HG02588 (cell line): ENCODE results near the gene C17orf107.
"Not testable (repeated sequence)": the region's sequence is repeated elsewhere in the genome, so short reads cannot be mapped to it uniquely, and the experiment has no call there.

Experiments used
- ATAC-seq: cut with Tn5 transposase; IDR thresholded peaks from one replicate; pipeline ENCODE4 v1.9.1; 2021; ENCODE audit warnings: mild to moderate bottlenecking, moderate library complexity; ENCODE audit not compliant: unreplicated experiment

C17orf107 gene

GRCh38 chr17:4899341-4900230 lies at the start of gene C17orf107:
TSS of gene C17orf107 (plus strand) at chr17:4899536. CDS start at chr17:4899763, 227 bp downstream.
- ATAC-seq = peak; percentile 39

- ATAC-seq = no peak
Observed at GRCh38 chr17:4850246-4850645, 49.1 kb upstream of the C17orf107 start.

GRCh38 chr17:4851084-4851483 lies 48.3 kb upstream of the C17orf107 start:
- ATAC-seq = no peak

- ATAC-seq = no peak
Observed at GRCh38 chr17:4852567-4853207, 46.6 kb upstream of the C17orf107 start.

GRCh38 chr17:4853208-4853671 lies 46.1 kb upstream of the C17orf107 start:
- ATAC-seq = no peak

GRCh38 chr17:4854111-4854681 lies 45.1 kb upstream of the C17orf107 start:
- no peak for ATAC-seq

- ATAC-seq = no peak
Observed at GRCh38 chr17:4856271-4856936, 42.9 kb upstream of the C17orf107 start.

GRCh38 chr17:4856937-4857314 lies 42.4 kb upstream of the C17orf107 start:
- no peak for ATAC-seq

GRCh38 chr17:4857347-4857746 lies 42.0 kb upstream of the C17orf107 start:
- not testable (repeated sequence) for ATAC-seq

- no peak for ATAC-seq
Observed at GRCh38 chr17:4858068-4858881, 41.1 kb upstream of the C17orf107 start.

- ATAC-seq = no peak
Observed at GRCh38 chr17:4858882-4859260, 40.5 kb upstream of the C17orf107 start.

GRCh38 chr17:4859816-4860625 lies 39.3 kb upstream of the C17orf107 start:
- no peak for ATAC-seq

GRCh38 chr17:4860651-4861050 lies 38.7 kb upstream of the C17orf107 start:
- ATAC-seq = no peak

- no peak for ATAC-seq
Observed at GRCh38 chr17:4861052-4861451, 38.3 kb upstream of the C17orf107 start.

- ATAC-seq = no peak
Observed at GRCh38 chr17:4862720-4863119, 36.6 kb upstream of the C17orf107 start.

GRCh38 chr17:4863321-4863720 lies 36.0 kb upstream of the C17orf107 start:
- no peak for ATAC-seq

GRCh38 chr17:4867535-4867934 lies 31.8 kb upstream of the C17orf107 start:
- ATAC-seq = not testable (repeated sequence)

- not testable (repeated sequence) for ATAC-seq
Observed at GRCh38 chr17:4869058-4869998, 30.0 kb upstream of the C17orf107 start.
